OCI-LY3 (cell line): Measurements from ENCODE around the gene SPOUT1.

Source experiments
- H2AFZ ChIP-seq: fragments of 200-600, 300-600 bp; shearing (Covaris generic); 2 replicates; pipeline ENCODE4 v1.6.0; 2014; ENCODE audit warnings: antibody characterized with exemption, low read depth, low read length
- H3K27ac ChIP-seq: fragments of 200-600, 300-600 bp; sonication (generic); 2 replicates; pipeline ENCODE4 v1.5.1; 2014; ENCODE audit warnings: mild to moderate bottlenecking, low read length, moderate library complexity, mixed read lengths
- H3K27me3 ChIP-seq: fragments of 200-600, 300-600 bp; sonication (generic); 2 replicates; pipeline ENCODE4 v1.6.1; 2014; ENCODE audit warnings: low read depth, low read length, mixed read lengths
- H3K36me3 ChIP-seq: fragments of 200-600, 300-600 bp; sonication (generic); replicated peaks from 2 replicates; pipeline ENCODE3; 2014; ENCODE audit warnings: low read depth, low read length, mixed read lengths
- H3K4me1 ChIP-seq: fragments of 300-600, 200-600 bp; sonication (generic); 2 replicates; pipeline ENCODE4 v1.6.1; 2014; ENCODE audit warnings: low read length, mixed read lengths
- H3K4me2 ChIP-seq: fragments of 200-600, 300-600 bp; sonication (generic); 2 replicates; pipeline ENCODE4 v1.6.1; 2014; ENCODE audit warnings: low read length, mixed read lengths
- H3K4me3 ChIP-seq: fragments of 300-600, 200-600 bp; sonication (generic); 2 replicates; pipeline ENCODE4 v1.5.1; 2014; ENCODE audit warnings: antibody characterized with exemption, mild to moderate bottlenecking, low read length, moderate library complexity
- H3K79me2 ChIP-seq: fragments of 300-600, 200-600 bp; shearing (Covaris generic); 2 replicates; pipeline ENCODE4 v1.6.1; 2014; ENCODE audit warnings: mild to moderate bottlenecking, low read length, mixed read lengths
- H3K9ac ChIP-seq: fragments of 300-600, 200-600 bp; shearing (Covaris generic); 2 replicates; pipeline ENCODE4 v1.6.0; 2014; ENCODE audit warnings: mild to moderate bottlenecking, low read length, moderate library complexity
- H3K9me3 ChIP-seq: fragments of 200-600, 300-600 bp; shearing (Covaris generic); 2 replicates; pipeline ENCODE4 v1.6.1; 2014; ENCODE audit warnings: low read length, mixed read lengths; ENCODE audit not compliant: insufficient read depth
- H4K20me1 ChIP-seq: fragments of 200-600, 300-600 bp; sonication (generic); 2 replicates; pipeline ENCODE4 v1.6.1; 2016; ENCODE audit warnings: low read length, mixed read lengths; ENCODE audit not compliant: insufficient read depth
- EZH2phosphoT487 ChIP-seq: fragments of 200-600 bp; shearing (Covaris generic); IDR thresholded peaks from 2 replicates; pipeline ENCODE4 v1.6.1; 2018; ENCODE audit warnings: antibody characterized with exemption, mixed run types, low read depth
- TF ChIP-seq, protein P1 (sequence below): fragments of 200-600, 300-600 bp; sonication (generic); IDR thresholded peaks from 2 replicates; pipeline ENCODE4 v1.5.1; 2014; ENCODE audit warnings: antibody characterized with exemption, low read length, low read depth

SPOUT1 gene

DNA sequence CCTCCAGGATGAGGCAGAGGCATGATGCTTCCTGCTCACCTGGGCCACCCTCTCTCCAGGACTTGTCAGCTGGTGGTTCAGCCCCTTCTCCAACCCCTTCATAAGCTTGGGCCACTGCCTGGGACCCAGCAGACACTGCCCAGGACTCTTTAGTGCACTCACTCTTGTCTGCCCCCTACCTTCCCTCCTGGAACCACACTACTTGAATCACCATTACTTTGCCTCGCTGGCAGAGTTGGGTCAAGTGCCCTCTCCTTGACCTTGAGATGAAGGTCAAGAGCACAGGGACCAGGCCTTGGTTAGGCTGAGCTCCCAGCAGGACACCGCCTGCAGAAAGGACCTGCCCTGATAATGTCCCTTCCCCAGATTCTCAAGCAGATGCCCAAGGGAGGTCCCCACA lies 19.8 kb downstream of the SPOUT1 start:
- H3K4me3 ChIP-seq = no peak overlapping the region
- H3K27me3 ChIP-seq = no peaks in the 10 kb centered on the region
- no peaks in the 10 kb centered on the region for H3K4me1 ChIP-seq
- H3K79me2 ChIP-seq = no peaks in the 10 kb centered on the region
- H4K20me1 ChIP-seq = no peaks in the 10 kb centered on the region
- no peak overlapping the region for H3K9ac ChIP-seq
- H2AFZ ChIP-seq = no peak overlapping the region
- TF ChIP-seq EZH2phosphoT487 = no peak
- TF ChIP-seq, protein P1, sequence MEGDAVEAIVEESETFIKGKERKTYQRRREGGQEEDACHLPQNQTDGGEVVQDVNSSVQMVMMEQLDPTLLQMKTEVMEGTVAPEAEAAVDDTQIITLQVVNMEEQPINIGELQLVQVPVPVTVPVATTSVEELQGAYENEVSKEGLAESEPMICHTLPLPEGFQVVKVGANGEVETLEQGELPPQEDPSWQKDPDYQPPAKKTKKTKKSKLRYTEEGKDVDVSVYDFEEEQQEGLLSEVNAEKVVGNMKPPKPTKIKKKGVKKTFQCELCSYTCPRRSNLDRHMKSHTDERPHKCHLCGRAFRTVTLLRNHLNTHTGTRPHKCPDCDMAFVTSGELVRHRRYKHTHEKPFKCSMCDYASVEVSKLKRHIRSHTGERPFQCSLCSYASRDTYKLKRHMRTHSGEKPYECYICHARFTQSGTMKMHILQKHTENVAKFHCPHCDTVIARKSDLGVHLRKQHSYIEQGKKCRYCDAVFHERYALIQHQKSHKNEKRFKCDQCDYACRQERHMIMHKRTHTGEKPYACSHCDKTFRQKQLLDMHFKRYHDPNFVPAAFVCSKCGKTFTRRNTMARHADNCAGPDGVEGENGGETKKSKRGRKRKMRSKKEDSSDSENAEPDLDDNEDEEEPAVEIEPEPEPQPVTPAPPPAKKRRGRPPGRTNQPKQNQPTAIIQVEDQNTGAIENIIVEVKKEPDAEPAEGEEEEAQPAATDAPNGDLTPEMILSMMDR = no peak
- H3K4me2 ChIP-seq = no peak overlapping the region
- no peak overlapping the region for H3K27ac ChIP-seq
- H3K36me3 ChIP-seq = peaks cover 10% of the 10 kb centered on the region
- no peaks in the 10 kb centered on the region for H3K9me3 ChIP-seq

DNA sequence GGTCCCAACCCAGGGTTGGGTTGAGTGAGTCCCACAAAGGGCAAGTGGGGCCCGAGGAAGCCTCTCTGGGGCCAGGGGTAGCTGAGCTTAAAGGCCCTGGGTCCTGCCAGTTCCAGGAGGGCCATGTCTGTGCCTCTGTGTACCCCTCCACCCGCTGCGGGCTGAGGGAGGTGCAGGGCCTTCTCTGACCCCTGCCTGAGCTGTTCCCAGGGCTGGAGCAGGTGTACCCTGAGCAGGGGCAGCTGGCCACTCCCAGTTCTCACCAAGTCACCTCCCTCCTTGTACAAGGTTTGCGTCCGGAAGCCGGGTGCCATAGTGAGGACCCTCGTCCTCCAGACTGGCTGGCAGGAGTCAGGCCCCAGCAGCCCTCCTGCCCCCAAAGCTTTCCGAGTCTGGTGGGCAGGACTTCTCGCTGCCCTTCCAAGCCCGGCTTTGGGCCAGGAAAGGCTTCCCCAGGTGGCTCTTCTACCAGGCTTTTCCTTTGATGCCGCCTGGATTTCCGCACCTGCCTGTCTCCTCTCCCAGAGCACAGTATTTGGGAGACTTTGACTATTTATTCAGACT lies 20.5 kb downstream of the SPOUT1 start:
- Histone ChIP-seq H3K79me2 (no peaks in the 10 kb centered on the region), H3K27me3 (no peaks in the 10 kb centered on the region), H4K20me1 (no peaks in the 10 kb centered on the region), H3K4me2 (no peak overlapping the region), H3K9ac (no peak overlapping the region), H3K27ac (no peak overlapping the region), H3K4me3 (no peak overlapping the region), H3K9me3 (no peaks in the 10 kb centered on the region), H2AFZ (no peak overlapping the region), H3K4me1 (no peaks in the 10 kb centered on the region), H3K36me3 (peaks cover 10% of the 10 kb centered on the region)
- TF ChIP-seq, protein P1 = no peak
- TF ChIP-seq EZH2phosphoT487 = no peak

DNA sequence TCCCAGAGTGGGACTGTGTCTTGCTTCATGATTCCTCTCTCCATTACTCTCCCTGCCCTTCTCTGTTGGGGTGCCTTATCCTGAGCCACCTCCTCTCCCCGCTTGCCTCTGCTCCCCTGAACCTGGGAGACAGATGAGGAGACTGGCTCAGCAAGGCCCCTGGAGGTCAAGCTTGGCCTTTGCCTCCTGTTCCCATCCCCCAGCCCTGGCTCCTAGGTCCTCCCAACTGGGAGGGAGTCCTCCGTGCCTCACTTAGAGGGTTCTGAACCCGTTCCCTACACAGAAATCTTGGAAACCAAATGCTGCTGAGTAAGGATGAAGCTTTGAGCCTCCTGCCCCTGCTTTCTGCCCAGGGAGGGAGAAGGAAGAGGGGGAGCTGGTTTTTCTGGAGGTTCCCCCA lies 21.1 kb downstream of the SPOUT1 start:
- Histone ChIP-seq H3K9me3 (no peaks in the 10 kb centered on the region), H3K27ac (no peak overlapping the region), H3K27me3 (no peaks in the 10 kb centered on the region), H2AFZ (no peak overlapping the region), H3K4me2 (no peak overlapping the region), H3K4me3 (no peak overlapping the region), H3K9ac (no peak overlapping the region), H4K20me1 (no peaks in the 10 kb centered on the region), H3K36me3 (peaks cover 16% of the 10 kb centered on the region), H3K4me1 (no peaks in the 10 kb centered on the region), H3K79me2 (no peaks in the 10 kb centered on the region)
- no peak for TF ChIP-seq EZH2phosphoT487
- TF ChIP-seq, protein P1 = no peak

DNA sequence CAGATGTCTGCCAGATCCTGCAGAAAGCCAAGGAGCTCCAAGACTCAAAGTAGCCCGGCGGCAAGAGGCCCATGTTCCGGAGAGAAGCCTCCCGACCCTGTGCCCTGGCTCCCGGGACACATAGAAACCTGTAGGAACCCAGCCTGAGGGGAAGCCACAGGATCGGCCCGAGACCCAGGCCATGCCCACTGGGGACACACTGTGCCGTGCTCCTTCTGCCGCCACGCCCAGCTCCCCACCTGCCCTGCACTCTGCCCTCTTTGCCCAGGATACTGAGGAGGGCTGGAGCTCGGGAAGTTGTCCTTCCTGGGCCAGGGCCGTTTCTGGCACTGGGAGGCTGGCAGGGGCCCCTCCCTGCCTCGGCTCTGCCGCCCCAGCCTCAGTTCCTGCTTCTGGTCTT lies 21.8 kb downstream of the SPOUT1 start:
- Histone ChIP-seq H3K4me3 (no peak overlapping the region), H3K9ac (no peak overlapping the region), H3K79me2 (no peaks in the 10 kb centered on the region), H3K4me2 (no peak overlapping the region), H3K27me3 (no peaks in the 10 kb centered on the region), H3K4me1 (no peaks in the 10 kb centered on the region), H4K20me1 (no peaks in the 10 kb centered on the region), H2AFZ (no peak overlapping the region), H3K9me3 (no peaks in the 10 kb centered on the region), H3K27ac (no peak overlapping the region), H3K36me3 (peaks cover 16% of the 10 kb centered on the region)
- TF ChIP-seq EZH2phosphoT487 = no peak
- TF ChIP-seq, protein P1 = no peak
